ENCODE results near the gene ATP6V1G1.
A peak's percentile ranks its signal among the peaks of the same experiment; 100 is the strongest.
"Not testable (repeated sequence)": the region's sequence is repeated elsewhere in the genome, so short reads cannot be mapped to it uniquely, and the experiment has no call there.

ATP6V1G1 gene, protein sequence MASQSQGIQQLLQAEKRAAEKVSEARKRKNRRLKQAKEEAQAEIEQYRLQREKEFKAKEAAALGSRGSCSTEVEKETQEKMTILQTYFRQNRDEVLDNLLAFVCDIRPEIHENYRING

DNA sequence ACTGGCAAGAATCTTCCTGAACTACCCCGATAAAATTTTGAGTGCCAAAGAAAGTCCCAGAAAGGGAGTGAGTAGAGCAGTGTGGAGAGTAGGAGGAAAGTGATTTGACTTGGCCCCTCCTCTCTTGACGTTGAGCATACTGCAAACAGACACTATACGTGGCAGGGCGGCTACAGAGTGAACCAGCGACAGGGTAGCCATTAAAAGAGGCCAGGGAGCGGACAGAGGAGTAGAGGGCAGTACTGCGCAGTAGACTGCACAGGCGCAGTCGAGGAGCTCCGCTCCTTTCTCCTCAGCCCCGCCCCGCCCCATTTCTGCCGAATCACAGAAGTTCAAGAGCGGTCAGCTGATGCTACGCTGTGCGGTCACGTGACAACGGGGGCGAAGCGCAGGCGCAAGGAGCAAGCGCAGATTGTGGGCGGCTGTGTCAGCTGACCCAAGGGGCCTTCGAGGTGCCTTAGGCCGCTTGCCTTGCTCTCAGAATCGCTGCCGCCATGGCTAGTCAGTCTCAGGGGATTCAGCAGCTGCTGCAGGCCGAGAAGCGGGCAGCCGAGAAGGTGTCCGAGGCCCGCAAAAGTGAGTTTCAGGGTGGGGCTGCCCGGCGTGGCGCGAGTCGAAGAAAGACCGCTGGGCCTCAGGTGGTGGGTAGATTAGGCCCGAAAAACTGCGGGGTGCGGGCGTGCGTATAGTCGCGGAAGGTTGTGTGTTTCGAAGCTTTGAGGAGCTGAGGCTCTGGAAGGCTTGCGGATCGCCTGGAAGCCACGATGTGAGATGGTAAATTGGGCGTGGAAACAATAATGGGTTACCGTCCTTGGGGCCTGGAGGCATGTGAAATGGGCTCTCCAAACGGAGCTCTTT, at the start of gene ATP6V1G1:
Gene ATP6V1G1, plus strand, starts transcription at position 425 of the 858 bp plus-strand sequence. Its CDS starts 70 bp downstream, at position 495.
- peak; percentile 98 for DNase-seq (ENCODE audit: low spot score)

DNA sequence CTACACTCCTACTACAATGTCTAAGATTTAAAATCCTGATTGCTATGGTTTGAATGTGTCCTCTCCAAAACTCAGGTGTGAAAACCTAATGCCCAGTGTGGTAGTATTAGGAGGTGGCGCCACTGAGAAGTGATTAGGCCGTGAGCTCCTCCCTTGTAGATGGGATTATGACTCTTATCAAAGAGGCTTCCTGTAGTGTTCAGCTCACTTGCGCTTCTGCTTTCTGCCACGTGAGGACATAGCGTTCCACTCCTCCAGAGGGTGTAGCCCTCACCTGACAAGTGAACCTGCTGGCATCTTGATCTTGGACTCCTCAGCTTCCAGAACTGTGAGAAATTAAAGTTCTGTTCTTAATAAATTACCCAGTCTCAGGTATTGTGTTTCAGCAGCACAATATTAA, 49.3 kb upstream of the ATP6V1G1 start:
- no peak for DNase-seq (ENCODE audit: low spot score)

DNA sequence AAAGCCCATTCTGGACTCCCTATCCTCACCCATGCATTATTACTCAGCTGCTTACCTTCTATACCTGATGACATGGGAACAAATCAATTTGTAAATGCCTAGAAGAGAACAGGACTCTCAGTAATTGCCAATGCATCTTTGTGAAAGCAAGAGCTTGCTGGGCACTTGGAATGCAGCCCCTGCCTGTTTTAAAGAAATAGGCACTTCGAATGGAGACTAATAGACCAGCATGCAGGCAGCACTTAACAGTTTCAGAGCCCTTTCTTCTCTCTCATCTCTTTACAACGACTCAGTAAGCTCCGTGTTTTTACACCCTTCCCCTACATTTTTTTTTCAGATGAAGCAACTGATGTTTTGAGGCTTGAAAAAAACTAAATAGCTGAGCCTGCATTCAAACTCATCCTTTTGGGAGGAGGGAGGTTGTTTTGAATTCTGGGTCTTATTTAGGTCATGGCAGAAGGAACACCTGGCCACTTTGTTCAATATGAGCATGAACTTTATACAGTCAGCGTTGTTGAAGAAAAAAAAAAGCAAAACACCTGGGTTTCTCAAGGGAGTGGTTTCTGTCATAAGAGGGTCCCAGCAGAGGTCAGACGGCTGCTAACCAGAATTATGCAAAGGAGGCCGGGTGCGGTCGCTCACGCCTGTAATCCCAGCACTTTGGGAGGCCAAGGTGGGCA, 47.7 kb upstream of the ATP6V1G1 start:
- no peak for DNase-seq (ENCODE audit: low spot score)

- no peak for DNase-seq (ENCODE audit: low spot score)
These were observed 42.5 kb upstream of the ATP6V1G1 start for GRCh38 chr9:114545055-114545454.

GRCh38 chr9:114546851-114547250, 40.7 kb upstream of the ATP6V1G1 start:
- DNase-seq (ENCODE audit: low spot score): no peak

GRCh38 chr9:114549697-114550330, 37.8 kb upstream of the ATP6V1G1 start:
- DNase-seq (ENCODE audit: low spot score): no peak

- peak; percentile 100 for DNase-seq (ENCODE audit: low spot score)
These were observed 35.6 kb upstream of the ATP6V1G1 start for GRCh38 chr9:114551750-114552685.

DNA sequence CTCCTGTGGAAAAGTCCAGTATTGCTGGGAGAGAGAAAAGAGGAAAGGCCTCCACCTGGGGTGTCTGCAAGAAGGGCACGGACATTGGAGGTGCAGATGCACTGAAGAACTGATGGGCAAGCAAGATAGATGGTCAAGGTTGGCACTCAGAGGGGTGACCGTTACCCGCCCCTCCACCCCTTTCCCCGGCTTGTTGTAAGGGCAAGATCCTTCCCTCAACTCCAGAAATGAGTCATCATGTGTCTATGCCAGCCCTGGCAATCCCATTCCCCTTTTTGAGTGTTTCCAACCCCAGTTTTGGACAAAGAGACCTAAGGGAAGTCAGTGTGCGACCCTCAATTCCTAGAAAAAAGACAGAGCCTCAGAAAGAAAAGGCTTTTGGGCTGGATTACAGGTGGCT, 34.9 kb upstream of the ATP6V1G1 start:
- DNase-seq (ENCODE audit: low spot score): no peak

- DNase-seq (ENCODE audit: low spot score): no peak
These were observed 34.4 kb upstream of the ATP6V1G1 start for GRCh38 chr9:114553202-114553601.

- DNase-seq (ENCODE audit: low spot score): no peak
These were observed 31.9 kb upstream of the ATP6V1G1 start for GRCh38 chr9:114555696-114556095.

DNA sequence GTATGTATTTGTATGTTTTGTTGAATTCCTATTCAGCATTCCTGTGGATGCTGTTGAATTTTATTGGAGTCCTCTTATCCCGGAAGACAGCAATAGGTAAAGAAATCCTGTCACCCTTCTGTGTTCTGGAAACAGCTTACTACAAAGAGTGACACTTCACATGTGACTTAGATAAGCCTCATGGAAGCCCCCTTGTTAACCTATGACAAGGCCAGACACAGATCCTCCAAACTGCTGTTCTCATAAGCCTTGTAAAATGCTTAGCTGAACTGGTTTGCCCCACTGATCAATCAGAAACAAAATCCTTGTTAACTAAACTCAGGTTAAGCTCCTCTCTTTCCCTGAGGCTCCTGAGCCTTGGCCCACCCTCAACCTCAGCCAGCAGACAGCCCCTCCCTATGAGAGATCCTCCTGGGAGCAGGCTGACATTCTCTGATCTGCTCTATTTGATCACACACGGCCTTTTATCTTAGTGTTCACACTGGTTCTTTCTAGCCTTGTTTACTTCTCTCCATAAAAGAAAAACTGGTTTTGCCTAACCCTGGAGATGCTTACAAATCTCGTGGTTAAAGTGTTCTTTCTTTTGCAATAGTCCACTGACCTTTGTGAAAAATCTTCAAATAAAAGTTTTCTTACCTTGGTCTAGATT, 29.4 kb upstream of the ATP6V1G1 start:
- no peak for DNase-seq (ENCODE audit: low spot score)

DNA sequence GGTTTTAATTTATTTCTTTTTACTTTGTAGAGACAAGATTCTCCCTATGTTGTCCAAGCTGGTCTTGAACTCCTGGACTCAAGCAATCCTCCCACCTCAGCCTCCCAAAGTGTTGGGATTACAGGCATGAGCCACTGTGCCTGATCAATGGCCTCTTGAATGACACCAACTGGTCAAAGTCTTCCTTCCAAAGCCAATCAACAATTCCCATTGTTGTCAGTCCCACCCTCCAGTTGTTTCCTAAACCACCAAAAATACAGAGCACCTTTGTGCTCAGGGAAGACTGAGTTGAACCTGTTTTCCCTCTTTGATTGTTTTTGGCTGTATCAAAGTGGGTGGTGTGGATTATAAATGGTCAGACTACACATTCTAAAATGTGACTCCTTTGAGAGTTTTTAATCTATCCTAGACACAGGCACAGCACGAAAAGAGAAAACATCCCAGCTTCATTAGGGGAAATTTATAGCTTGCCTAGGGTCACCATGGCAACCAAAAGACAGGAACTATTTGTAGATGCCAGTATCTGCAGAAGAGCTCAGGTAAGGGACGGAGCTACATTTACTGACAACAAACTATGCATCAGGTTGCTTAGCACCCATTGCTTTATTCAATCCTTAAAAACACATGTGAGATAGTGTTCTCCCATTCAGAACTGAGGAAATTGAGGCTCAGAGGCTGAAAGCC, 27.6 kb upstream of the ATP6V1G1 start:
- no peak for DNase-seq (ENCODE audit: low spot score)

DNA sequence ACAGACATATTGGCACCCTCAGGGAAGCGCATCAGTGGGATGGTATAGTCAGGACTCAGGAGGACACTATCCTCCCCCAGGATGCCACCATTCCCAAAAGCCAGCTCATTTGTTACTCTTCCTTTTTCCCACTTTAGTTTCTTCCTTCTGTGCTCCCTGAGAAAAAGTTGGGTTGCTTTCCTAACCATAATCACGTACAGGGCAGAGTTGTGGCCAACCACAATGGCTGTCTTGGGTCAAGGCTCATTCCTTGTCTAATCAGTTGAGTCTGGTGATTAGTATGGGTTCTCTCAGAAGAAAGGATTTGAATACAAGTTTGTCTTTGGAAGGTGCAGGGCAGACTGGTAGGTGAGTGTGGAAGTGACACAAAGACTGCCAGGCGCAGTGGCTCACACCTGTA, 26.6 kb upstream of the ATP6V1G1 start:
- DNase-seq (ENCODE audit: low spot score): no peak

GRCh38 chr9:114561771-114562170, 25.8 kb upstream of the ATP6V1G1 start:
- DNase-seq (ENCODE audit: low spot score): no peak

DNA sequence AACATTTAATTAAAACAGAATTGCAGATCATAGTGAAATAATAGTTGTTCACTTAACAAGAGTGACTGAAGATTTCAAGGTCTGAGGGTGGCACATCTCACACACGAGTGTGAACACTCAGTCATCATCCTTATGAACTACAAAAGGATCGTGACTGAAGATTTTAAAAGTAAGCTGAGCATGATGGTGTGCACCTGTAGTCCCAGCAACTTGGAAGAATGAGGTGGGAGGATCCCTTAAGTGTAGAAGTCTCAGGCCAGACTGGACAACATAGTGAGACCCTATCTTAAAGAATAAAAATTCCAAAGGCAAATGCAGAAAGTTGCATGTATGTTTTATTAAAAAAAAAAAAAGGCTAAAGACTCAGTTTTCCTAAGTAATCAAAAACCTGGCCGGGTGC, 22.4 kb upstream of the ATP6V1G1 start:
- no peak for DNase-seq (ENCODE audit: low spot score)

- DNase-seq (ENCODE audit: low spot score): peak; percentile 53
These were observed 16.8 kb upstream of the ATP6V1G1 start for GRCh38 chr9:114570742-114571141.

DNA sequence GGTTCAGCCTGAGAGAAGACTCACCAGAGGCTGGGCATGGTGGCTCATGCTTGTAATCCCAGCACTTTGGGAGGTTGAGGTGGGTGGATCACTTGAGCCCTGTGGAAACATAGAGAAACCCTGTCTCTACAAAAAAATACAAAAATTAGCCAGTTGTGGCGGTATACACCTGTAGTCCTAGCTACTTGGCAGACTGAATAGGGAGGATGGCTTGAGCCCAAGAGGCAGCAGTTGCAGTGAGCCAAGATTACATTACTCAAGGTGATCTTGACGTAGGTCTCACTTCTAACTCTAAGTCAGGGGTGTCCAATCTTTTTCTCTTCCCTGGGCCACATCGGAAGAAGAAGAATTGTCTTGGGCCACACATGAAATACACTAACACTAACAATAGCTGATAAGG, 16.2 kb upstream of the ATP6V1G1 start:
- no peak for DNase-seq (ENCODE audit: low spot score)

DNA sequence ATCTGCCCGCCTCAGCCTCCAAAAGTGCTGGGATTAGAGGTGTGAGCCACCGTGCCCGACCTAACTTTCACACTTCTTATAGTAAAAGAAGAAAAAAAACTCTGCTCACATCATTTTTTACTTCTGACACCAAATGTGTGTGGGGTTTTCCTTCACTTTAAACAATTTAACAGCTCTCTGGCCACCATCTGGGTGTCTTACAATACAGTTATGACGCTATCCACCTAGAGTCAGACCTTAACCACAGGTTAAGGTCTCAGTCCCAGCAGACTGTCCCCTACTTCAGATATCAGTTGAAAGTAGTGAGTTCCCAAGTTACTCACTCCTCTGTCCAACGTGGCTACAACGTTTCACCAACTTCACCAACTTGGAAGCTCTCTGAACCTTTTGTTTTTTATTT, 15.4 kb upstream of the ATP6V1G1 start:
- DNase-seq (ENCODE audit: low spot score): no peak

- DNase-seq (ENCODE audit: low spot score): no peak
These were observed 13.1 kb upstream of the ATP6V1G1 start for GRCh38 chr9:114574438-114574837.

GRCh38 chr9:114576779-114577178, 10.8 kb upstream of the ATP6V1G1 start:
- DNase-seq (ENCODE audit: low spot score): not testable (repeated sequence)

All from COLO829 (cell line).